Germinal center (tissue), 1 donor: ENCODE measurements around the gene RRP1.

ENCODE experiments used
- DNase-seq: peaks from one replicate; pipeline ENCODE4 v3.0.0; 2012; ENCODE audit warnings: mixed read lengths, low spot score

The RRP1 gene

DNA sequence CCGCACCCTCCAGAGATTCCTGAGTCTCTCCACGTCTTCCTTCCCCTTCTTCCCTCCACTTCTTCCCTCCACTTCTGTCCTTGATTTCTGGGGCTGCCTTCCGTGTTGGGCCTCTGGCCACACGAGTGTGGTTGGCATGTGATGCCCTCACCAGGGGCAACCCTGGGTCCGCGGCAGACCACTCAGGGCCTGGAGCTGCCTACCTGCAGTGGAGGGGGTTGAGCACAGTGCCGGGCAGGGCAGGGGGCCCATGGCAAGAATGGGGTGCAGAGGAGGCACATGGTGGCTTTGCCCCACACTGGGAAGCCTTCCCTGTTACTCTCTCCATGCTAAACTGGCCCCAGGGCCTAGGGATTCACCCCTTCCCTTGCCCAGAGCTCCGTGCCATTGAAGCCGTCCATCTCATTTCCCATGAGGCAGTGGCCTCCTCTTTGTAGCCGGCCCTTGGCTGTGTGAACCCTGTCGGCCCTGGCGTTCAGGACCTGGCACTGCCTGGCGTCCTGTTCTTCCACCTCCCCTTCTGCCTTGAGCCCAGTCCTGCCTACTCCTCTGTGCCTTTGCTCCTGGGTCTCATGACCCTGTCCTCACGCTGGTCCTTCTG is 13.4 kb downstream of the RRP1 start:
- DNase-seq = no peak

DNA sequence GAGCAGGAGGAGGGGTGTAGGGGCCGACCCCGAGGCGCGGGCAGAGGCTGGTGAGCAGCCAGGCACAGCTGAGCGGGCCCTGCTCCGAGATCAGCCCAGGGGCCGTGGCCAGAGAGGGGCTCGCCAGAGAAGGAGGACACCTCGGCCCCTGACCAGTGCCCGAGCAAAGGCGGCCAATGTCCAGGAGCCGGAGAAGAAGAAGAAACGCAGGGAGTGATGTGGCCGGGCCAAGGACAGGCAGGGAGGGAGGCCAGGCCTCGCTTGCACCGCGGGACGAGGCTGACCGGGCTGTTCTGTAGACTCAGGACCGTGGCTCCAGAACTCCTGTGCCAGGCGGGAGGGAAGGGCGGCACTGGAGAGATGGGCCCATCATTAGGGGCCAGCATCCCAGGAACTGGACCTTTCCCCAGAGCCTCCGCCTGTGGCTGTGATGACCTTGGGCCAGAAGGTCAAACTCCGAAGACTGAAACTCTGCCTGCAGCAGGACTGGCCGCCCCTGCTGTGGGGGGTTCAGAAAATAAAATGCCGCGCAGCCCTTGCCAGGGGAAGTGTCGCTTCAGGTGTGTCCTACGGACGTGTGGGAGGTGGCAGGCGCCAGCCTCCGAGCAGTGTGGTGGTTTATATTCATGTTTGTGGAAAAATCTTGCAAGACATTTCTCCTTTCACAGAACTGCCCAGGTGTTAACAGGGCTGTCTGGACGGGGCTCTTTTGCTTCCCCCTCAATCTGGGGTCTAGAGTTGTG is 14.4 kb downstream of the RRP1 start:
- DNase-seq = no peak

DNA sequence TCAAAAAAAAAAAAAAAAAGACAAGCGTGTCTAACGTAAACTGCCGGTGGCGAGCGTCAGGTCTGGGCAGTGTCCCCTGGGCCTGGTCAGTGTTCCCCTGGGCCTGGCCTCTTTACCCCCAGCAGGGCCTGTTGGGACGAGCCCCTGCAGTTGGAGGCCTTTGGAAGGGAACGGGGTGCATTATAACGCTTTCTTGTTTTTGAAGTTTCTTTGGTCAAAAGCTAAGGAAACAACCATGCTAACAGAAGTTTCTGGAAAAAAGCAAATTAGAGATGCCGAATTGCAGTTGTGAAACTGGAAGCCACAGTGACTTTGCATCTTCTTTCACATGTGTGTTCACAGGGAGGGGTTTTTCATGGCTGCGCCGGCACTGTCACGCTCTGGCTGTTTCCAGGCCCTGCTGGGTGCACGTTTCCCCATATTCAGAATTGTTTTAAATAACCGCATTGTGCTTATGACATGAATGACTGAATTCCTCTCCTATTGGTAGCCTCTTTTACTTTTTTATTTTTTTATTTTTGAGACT is 16.0 kb downstream of the RRP1 start:
- DNase-seq = peak; percentile 95

DNA sequence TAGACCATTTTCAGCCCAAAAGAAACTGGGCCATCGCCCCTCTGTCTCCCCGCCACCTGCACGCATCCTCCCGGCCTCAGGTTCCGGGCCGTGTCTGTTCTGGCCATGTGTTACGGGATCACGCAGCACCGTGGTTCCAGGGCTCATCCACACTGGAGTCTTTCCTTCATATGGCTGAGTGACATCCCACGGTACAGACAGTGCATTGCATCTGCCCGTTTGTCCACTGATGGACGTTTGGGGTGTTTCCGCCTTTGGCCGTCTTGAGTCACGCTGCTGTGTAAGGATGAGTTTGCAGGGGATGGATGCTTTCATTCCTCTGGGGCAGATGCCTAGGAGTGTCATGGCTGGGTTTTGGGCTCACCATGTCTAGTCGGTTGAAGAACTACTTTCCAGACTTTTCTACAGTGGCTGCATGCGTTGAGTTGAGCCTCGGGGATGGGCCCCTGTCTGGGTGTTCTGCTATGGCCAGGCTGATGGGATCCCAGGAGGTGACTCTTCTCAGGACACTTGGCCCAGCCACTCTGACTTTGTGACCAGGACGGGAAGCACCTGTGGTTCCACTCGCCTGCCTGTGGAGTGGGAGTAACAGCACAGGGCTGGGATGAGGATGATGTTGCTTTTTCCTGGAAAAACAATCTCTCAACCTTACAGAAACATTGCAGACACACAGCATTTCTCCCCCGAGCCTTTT is 16.8 kb downstream of the RRP1 start:
- no peak for DNase-seq

DNA sequence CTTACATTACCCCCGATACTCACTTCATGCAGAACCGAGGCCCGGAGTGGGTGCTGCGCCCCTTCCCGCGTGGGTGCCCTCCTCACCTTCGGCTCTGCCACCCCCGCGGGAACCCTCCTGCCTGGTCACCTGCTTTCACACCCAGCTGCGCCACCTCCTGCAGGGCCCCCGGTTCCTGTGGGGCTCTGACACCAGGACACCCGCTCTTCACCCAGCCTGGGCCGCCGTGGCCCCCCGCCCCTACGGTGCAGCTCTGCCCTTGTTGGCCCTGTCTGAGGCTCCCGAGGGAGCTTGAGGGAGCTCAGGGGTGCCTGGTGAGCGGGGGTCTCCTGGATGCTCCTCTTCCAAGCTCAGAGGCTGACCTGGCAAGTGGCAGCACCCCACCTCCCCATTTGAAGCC is 19.0 kb downstream of the RRP1 start:
- DNase-seq = no peak

DNA sequence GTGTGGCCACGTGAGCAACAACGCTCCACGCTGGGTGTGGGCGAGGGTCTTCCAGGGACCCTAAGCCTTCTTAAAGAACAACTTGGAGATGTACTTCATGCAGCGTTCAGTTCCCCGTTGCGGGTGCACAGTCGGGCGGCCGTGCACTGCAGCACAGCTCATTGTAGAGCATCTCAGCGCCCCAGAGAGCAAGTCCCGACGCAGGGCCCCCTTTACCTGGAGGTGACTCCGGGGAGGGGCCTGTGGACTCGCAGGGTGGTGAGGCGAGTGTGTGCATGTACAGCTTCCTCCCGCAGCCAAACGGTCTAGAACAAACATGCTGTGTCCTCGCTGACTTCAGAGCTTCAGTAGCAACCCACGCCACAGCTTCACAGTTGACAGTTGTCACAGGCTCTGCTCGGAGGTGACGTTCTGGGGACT is 19.5 kb downstream of the RRP1 start:
- no peak for DNase-seq

DNA sequence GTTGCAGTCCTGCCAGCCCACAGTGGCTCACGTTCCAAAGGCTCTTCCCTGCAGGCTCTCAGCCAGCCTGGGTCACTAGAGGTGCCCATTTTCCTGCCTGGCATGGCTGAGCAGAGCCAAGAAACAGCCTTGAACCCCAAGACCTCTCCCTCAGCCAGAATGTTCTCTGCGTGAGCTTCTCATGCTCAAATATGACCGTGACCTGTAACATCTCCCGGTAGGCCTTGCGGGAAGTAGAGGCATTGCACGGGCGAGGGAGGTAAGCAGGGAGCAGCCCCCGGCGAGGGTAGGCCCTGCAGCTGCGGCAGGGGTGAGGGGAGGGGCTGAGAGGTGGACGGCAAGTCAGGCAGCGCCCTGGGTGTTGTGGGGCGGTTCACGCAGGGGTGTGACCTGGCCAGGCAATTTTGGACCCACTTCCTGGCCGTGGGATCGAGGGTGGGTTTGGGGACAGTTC is 20.0 kb downstream of the RRP1 start:
- DNase-seq = no peak

DNA sequence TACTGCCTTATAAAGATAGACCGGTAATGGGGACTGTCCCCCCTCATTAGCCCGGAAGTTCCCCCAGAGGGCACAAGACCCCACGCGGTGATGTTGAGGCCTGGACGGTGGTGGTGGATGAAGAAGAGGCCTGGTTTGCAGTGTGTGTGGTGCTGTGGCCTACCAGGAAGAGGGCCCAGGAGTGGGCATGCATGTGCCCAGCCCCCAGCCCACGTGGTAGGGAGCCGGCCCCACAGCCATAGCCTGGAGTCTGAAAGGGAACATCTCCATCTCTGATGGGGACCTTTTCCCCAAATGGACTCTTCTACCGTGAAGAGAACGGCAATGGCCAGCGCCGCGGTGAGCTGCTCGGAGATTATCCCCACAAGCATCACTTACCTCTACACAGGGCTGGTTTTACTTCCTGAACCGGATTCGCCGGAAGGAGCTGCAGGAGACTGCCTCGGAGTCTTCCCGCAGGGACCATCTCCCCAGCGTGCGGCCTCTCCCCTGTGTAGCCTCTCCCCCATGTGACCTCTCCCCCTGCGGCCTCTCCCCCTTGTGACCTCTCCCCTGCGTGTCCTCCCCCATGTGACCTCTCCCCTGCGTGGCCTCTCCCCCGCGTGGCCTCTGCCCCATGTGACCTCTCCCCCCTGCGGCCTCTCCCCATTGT is 20.6 kb downstream of the RRP1 start:
- no peak for DNase-seq

DNA sequence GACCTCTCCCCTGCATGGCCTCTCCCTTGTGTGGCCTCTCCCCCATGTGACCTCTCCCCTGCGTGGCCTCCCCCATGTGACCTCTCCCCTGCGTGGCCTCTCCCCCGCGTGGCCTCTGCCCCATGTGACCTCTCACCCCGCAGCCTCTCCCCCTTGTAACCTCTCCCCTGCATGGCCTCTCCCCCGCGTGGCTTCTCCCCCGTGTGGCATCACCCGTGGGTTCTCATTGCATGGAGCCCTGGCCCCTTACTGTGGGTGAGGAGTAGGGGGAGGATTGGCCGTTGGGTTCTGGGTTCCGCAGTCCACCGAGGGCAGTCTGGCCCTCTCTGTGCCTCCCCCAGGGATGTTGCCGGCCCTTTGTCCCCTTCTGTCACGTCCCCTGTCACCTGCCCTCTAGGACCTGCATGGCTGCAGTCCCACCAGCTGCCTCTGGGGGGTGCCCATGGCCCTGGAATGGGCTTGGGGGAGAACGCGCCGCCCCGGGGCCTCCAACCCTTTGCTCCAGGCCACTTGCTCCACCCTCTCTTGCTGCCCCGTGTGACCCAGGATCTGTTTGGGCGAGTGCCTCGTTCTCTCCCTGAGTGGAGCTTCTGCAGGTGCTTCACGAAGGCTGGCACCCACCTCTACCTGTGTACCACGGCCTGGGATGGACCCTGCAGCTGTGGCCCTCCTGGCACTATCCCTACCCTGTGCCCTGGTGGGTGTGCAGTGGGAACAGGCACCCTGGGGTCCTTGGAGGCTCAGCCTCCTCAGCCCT is 21.3 kb downstream of the RRP1 start:
- DNase-seq = peak; percentile 92

DNA sequence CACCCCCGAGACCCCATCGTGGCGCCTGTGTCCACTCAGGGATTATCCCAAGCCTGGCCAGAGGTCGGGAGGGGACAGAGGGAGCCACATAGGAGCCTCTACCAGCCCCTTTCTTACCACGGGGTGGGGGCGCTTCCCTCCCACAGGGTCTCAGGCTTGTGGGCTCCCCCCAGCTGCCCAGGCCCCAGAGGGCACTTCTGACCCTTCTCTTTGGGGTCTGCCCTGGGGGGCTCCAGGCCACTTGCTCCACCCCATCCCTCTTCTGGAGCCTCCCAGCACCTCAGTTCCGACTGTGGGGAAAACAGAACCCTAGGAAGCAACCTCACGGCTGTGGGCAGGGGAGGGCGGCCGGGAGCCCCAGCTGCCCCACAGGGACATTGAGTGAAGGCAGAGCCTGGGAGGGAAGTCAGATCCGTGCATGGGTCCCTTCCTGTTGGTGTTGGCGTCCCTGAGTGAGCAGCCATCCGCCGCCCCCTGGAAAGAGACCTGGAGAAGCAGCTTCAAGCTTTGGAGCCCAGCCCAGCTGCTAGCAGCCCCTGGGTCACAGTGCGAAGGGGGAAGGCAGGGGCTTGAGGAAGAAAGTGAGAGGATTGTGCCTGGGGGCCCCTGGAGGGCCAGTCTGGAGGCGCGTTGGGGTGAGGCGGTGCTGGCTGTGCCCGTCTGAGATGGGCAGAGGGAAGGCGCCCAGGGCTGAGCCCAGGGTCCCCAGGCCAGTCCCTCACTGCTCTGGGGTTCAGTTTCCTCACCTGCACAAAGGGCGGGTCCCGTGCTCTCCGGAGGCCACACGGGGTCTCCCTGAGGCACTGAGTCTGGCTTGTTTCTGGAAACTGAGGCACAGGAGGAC is 22.1 kb downstream of the RRP1 start:
- DNase-seq = no peak

DNA sequence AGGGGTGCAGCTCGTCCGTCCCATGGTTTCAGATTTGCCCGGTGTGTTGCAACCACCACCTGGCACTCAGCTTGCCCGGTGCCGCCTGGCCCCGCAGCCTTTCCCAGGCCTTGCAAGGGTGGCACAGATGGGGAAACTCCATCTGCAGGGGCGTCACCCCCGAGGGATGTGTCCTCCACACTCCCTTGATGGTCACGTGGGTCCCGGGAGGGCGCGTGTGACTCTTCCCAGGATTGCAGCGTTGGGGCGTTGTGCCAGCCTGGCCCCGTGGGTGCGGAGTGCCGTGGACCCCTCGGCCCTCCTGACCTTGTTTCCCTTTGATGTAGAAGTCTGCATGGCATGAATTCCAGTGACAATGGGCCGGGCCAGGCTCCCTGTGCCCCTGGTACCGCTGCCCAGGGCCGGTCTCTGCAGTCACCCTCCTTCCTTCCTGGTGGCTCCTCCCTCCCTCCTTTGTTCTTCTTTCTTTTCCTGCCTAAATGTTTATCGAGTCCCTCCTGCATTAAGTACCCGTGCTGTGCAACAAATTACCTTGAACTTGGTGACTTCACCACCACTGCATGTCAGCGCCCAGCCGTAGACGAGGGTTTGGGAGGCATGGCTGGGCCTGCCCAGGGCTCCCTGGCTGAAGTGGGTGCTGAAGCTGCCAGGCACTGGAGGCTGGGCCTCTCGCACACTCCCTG is 22.9 kb downstream of the RRP1 start:
- DNase-seq = no peak

DNA sequence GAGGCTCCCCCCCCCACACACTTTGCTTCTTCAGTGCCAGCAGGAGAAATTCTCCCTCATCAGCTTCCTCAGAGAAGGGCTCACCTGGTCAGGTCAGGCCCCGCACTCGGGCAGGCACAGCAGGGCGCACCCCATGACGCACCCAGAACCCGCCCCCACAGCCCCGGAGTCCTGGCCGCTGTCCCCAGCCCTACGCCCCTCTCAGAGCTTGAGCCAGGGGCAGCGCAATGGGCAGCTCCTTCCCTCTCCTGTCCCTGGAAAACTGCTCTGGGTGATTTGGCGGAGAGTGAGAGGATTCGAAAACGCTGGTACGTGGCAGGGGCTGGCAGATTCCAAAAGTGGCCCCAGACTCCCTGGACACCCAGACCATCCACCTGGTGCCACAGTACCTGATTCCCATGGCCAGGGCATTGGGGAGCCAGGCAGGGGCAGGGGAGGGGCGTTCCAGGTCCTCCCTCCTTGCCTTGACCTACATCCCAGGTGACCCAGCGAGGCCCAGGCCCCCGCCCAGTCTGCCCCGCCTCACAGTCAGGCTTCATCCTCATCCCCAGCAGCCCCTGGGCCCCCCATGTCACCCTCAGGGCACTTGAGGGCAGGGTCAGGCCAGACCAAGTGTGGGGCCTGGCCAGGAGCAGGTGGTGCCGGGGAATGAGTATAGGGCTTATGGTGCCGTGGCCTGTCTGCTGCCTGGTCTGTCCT is 23.7 kb downstream of the RRP1 start:
- no peak for DNase-seq

DNA sequence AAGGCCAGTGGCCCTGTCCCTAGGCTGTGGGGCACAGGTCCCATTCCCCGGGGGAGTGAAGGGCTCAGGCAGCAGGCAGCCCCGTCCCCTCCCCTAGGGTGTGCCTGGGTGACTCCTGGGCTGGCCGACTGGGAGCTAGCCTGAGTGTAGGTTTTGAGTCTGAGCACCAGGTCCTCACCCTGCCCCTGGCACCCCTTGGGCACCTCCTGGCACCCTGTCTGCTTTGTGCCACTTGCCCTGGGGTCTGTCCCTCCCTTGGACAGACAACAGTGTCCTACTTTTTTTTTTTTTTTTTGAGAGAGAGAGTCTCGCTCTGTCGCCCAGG is 24.2 kb downstream of the RRP1 start:
- DNase-seq = no peak

DNA sequence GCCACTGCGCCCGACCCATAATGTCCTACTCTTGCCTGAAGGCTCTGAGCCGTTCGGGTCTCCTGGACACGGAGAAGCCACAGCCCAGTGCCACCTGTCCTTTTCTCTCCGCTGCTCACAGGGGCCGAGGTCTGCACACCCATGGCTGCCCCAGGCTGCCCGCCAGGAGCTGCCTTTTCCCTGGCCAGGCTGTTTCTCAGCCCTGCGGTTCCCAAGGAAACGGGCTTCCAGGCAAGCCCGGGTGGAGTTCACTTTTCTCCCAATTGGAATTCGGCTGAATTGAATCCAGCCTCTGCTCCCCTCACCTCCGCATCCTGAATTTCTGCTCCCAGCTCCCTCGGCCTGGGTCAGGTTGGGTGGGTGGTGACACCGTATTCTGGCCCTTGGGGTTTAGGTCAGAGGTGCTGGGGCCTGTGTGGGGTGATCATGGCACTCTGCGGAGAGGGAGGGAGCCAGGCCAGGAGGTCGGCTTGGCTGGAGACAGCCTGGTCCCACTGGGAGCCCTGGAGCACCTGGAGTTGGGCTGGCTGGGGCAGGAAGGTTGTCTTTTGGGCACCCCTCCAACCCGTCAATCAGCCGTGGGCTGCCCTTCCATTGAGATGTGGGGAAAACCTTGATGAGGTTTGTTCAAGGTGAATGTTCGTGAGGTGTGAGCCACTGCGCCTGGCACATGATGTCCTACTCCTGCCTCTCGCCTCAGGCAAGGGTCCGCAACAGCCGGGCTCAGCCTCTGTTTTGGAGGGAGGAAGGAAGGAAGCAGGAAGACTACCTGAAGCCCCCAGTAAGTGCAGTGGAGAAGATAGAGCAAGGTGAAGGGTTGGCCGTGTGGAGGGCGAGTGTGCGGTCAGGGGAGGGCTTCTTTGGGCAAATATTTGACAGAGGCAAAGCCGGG is 25.1 kb downstream of the RRP1 start:
- no peak for DNase-seq

DNA sequence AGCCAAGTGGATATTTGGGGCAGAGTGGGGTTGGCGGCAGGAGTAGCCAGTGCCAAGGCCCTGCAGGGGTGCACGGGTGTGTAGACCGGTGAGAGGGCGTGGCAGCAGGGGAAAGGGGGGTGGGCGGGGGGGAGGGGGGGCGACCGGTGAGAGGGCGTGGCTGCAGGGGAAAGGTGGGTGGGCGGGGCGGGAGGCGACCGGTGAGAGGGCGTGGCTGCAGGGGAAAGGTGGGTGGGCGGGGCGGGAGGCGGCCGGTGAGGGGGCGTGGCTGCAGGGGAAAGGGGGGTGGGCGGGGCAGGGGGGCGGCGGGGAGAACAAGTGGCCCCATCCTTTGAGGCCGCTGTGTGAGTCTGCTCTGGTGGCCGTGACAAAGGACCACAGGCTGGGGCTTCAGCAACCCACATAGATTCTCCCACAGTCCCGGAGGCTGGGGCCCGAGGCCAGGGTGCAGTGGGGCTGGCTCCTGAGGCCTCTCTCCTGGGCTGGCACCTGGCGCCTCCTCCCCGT is 25.8 kb downstream of the RRP1 start:
- peak; percentile 49 for DNase-seq

DNA sequence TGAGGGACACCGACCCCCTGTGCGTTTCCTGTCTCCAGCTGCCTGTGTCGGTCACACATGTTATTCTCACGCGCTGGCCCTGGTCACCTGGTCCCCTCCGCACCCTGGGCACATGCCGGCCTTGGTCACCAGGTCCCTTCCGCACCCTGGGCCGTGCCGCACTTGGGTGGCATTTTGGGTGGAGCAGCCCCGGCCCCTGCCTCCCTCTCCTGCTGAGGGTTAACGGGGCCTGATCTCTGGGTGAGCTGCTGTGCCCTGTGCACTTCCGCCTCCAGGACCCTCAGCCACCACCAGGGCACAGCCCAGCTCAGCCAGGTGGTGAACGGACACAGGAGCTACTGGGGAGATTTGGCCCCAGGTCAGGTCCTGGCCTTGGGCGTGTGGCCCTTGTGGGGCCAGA is 26.6 kb downstream of the RRP1 start:
- no peak for DNase-seq

DNA sequence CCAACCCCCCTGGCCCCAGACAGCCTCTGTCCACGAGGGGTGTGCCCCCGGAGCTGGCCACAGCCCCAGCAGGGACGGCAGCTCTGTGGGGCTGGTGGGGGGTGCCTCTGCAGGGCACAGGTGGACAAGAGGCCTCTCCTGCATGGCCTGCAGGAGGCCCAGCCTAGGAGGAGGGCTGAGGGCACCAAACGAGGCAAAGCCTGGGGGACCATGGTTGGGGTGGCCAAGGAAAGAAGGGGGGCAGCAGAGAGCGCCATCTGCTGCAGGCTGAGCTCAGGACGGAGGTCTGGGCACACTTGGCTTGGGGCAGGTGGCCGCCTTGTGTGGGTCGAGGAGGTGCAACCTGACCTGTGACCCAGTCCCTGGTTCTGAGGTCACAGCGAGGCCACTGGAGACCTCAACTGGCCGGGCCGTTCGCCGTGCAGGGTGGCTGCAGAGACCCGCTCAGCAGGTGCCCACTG is 27.3 kb downstream of the RRP1 start:
- no peak for DNase-seq
